Measurements from ENCODE around the gene ZBTB20.
A peak's percentile ranks its signal among the peaks of the same experiment; 100 is the strongest.

ZBTB20 gene

DNA sequence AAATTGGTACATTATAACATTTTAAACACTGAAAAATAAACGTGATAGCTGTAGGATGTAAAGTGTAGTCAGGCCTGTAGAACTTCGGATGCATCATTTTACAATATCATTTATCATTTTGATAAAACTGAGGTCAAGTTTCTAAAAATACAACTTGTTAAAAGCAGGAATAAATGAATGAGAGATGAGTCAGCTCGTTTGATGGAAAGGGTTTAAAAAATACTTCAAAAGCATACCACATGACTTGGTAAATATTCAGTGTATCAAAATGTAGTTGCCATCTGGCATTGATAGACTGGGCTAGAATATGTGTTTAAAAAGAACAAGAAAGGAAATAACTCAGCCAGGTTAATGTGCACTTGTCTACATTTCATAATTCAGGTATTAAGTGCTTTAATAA, 496.3 kb downstream of the ZBTB20 start:
- Histone ChIP-seq H2BK120ac (ENCODE audit: low read depth, low read length) (no peak overlapping the region), H2BK5ac (ENCODE audit: low read length) (no peak overlapping the region), H3K56ac (ENCODE audit: low read length) (no peak overlapping the region), H4K5ac (ENCODE audit: low read length) (no peak overlapping the region), H3K18ac (ENCODE audit: low read length) (no peak overlapping the region), H3K23ac (ENCODE audit: low read length) (no peak overlapping the region), H3K36me3 (ENCODE audit: control insufficient read depth, insufficient read depth, low read length) (no peaks in the 10 kb centered on the region), H3K4me2 (ENCODE audit: low read length) (no peak overlapping the region), H3K27me3 (ENCODE audit: insufficient read depth, low read length, poor library complexity) (no peaks in the 10 kb centered on the region), H3K9ac (ENCODE audit: low read length) (no peak overlapping the region), H2AK5ac (ENCODE audit: low read length) (no peak overlapping the region), H3K4me3 (ENCODE audit: low read length) (no peak overlapping the region), H3K79me2 (ENCODE audit: control insufficient read depth, insufficient read depth, low read length) (no peaks in the 10 kb centered on the region), H2BK15ac (replicated peaks; ENCODE audit: low read depth) (no peak overlapping the region), H4K8ac (ENCODE audit: low read depth, low read length) (no peak overlapping the region), H3K79me1 (ENCODE audit: low read length) (no peaks in the 10 kb centered on the region), H3K4ac (ENCODE audit: low read depth, low read length) (no peak overlapping the region), H3K27ac (ENCODE audit: low read depth, low read length) (no peak overlapping the region), H3K4me1 (ENCODE audit: control insufficient read depth, low read depth, low read length) (no peaks in the 10 kb centered on the region)
- no CpG with 5 or more reads among the region's 3 CpGs for WGBS (ENCODE audit: extremely low coverage, insufficient coverage, low lambda C conversion rate)
- DNase-seq: no peak

- peak; percentile 44 for DNase-seq
- Histone ChIP-seq H3K27me3 (ENCODE audit: insufficient read depth, low read length, poor library complexity) (no peaks in the 10 kb centered on the region), H3K79me2 (ENCODE audit: control insufficient read depth, insufficient read depth, low read length) (no peaks in the 10 kb centered on the region), H3K79me1 (ENCODE audit: low read length) (no peaks in the 10 kb centered on the region), H2BK15ac (replicated peaks; ENCODE audit: low read depth) (no peak overlapping the region), H3K27ac (ENCODE audit: low read depth, low read length) (no peak overlapping the region), H3K23ac (ENCODE audit: low read length) (no peak overlapping the region), H2BK120ac (ENCODE audit: low read depth, low read length) (no peak overlapping the region), H3K18ac (ENCODE audit: low read length) (no peak overlapping the region), H3K4me3 (ENCODE audit: low read length) (no peak overlapping the region), H3K4me2 (ENCODE audit: low read length) (no peak overlapping the region), H3K9ac (ENCODE audit: low read length) (no peak overlapping the region), H3K4me1 (ENCODE audit: control insufficient read depth, low read depth, low read length) (no peaks in the 10 kb centered on the region), H3K36me3 (ENCODE audit: control insufficient read depth, insufficient read depth, low read length) (no peaks in the 10 kb centered on the region), H2AK5ac (ENCODE audit: low read length) (no peak overlapping the region), H3K4ac (ENCODE audit: low read depth, low read length) (no peak overlapping the region), H4K5ac (ENCODE audit: low read length) (no peak overlapping the region), H3K56ac (ENCODE audit: low read length) (no peak overlapping the region), H4K8ac (ENCODE audit: low read depth, low read length) (no peak overlapping the region), H2BK5ac (ENCODE audit: low read length) (no peak overlapping the region)
Measured at GRCh38 chr3:114649331-114649730, 497.8 kb downstream of the ZBTB20 start.

- Histone ChIP-seq H2BK5ac (ENCODE audit: low read length) (no peak overlapping the region), H3K79me2 (ENCODE audit: control insufficient read depth, insufficient read depth, low read length) (no peaks in the 10 kb centered on the region), H2BK15ac (replicated peaks; ENCODE audit: low read depth) (no peak overlapping the region), H3K4ac (ENCODE audit: low read depth, low read length) (no peak overlapping the region), H2AK5ac (ENCODE audit: low read length) (no peak overlapping the region), H4K5ac (ENCODE audit: low read length) (no peak overlapping the region), H3K4me1 (ENCODE audit: control insufficient read depth, low read depth, low read length) (no peaks in the 10 kb centered on the region), H3K18ac (ENCODE audit: low read length) (no peak overlapping the region), H3K56ac (ENCODE audit: low read length) (no peak overlapping the region), H4K8ac (ENCODE audit: low read depth, low read length) (no peak overlapping the region), H3K23ac (ENCODE audit: low read length) (no peak overlapping the region), H3K9ac (ENCODE audit: low read length) (no peak overlapping the region), H3K79me1 (ENCODE audit: low read length) (no peaks in the 10 kb centered on the region), H3K4me2 (ENCODE audit: low read length) (no peak overlapping the region), H3K27ac (ENCODE audit: low read depth, low read length) (no peak overlapping the region), H3K27me3 (ENCODE audit: insufficient read depth, low read length, poor library complexity) (no peaks in the 10 kb centered on the region), H3K4me3 (ENCODE audit: low read length) (no peak overlapping the region), H3K36me3 (ENCODE audit: control insufficient read depth, insufficient read depth, low read length) (no peaks in the 10 kb centered on the region), H2BK120ac (ENCODE audit: low read depth, low read length) (no peak overlapping the region)
- no peak for DNase-seq
- no CpG with 5 or more reads among the region's 2 CpGs for WGBS (ENCODE audit: extremely low coverage, insufficient coverage, low lambda C conversion rate)
Measured at GRCh38 chr3:114646526-114646925, 500.6 kb downstream of the ZBTB20 start.

GRCh38 chr3:114645392-114645791, 501.7 kb downstream of the ZBTB20 start:
- Histone ChIP-seq H3K4me2 (ENCODE audit: low read length) (no peak overlapping the region), H3K4me3 (ENCODE audit: low read length) (no peak overlapping the region), H3K27ac (ENCODE audit: low read depth, low read length) (no peak overlapping the region), H3K27me3 (ENCODE audit: insufficient read depth, low read length, poor library complexity) (no peaks in the 10 kb centered on the region), H3K36me3 (ENCODE audit: control insufficient read depth, insufficient read depth, low read length) (no peaks in the 10 kb centered on the region), H3K79me2 (ENCODE audit: control insufficient read depth, insufficient read depth, low read length) (no peaks in the 10 kb centered on the region), H4K8ac (ENCODE audit: low read depth, low read length) (no peak overlapping the region), H3K18ac (ENCODE audit: low read length) (no peak overlapping the region), H3K23ac (ENCODE audit: low read length) (no peak overlapping the region), H2BK120ac (ENCODE audit: low read depth, low read length) (no peak overlapping the region), H3K56ac (ENCODE audit: low read length) (no peak overlapping the region), H3K4ac (ENCODE audit: low read depth, low read length) (no peak overlapping the region), H3K9ac (ENCODE audit: low read length) (no peak overlapping the region), H2BK5ac (ENCODE audit: low read length) (no peak overlapping the region), H2BK15ac (replicated peaks; ENCODE audit: low read depth) (no peak overlapping the region), H2AK5ac (ENCODE audit: low read length) (no peak overlapping the region), H3K4me1 (ENCODE audit: control insufficient read depth, low read depth, low read length) (no peaks in the 10 kb centered on the region), H4K5ac (ENCODE audit: low read length) (no peak overlapping the region), H3K79me1 (ENCODE audit: low read length) (no peaks in the 10 kb centered on the region)
- no peak for DNase-seq
- WGBS (ENCODE audit: extremely low coverage, insufficient coverage, low lambda C conversion rate): no CpG with 5 or more reads among the region's 1 CpG

- Histone ChIP-seq H2BK15ac (replicated peaks; ENCODE audit: low read depth) (no peak overlapping the region), H3K79me1 (ENCODE audit: low read length) (no peaks in the 10 kb centered on the region), H3K79me2 (ENCODE audit: control insufficient read depth, insufficient read depth, low read length) (no peaks in the 10 kb centered on the region), H3K4me2 (ENCODE audit: low read length) (no peak overlapping the region), H2BK5ac (ENCODE audit: low read length) (no peak overlapping the region), H4K8ac (ENCODE audit: low read depth, low read length) (no peak overlapping the region), H3K27ac (ENCODE audit: low read depth, low read length) (no peak overlapping the region), H3K23ac (ENCODE audit: low read length) (no peak overlapping the region), H3K4ac (ENCODE audit: low read depth, low read length) (no peak overlapping the region), H3K18ac (ENCODE audit: low read length) (no peak overlapping the region), H3K4me3 (ENCODE audit: low read length) (no peak overlapping the region), H2AK5ac (ENCODE audit: low read length) (no peak overlapping the region), H4K5ac (ENCODE audit: low read length) (no peak overlapping the region), H3K56ac (ENCODE audit: low read length) (no peak overlapping the region), H3K9ac (ENCODE audit: low read length) (no peak overlapping the region), H2BK120ac (ENCODE audit: low read depth, low read length) (no peak overlapping the region), H3K27me3 (ENCODE audit: insufficient read depth, low read length, poor library complexity) (no peaks in the 10 kb centered on the region), H3K4me1 (ENCODE audit: control insufficient read depth, low read depth, low read length) (peaks cover 3% of the 10 kb centered on the region), H3K36me3 (ENCODE audit: control insufficient read depth, insufficient read depth, low read length) (no peaks in the 10 kb centered on the region)
- WGBS (ENCODE audit: extremely low coverage, insufficient coverage, low lambda C conversion rate): no CpG with 5 or more reads among the region's 3 CpGs
- DNase-seq: no peak
Measured at GRCh38 chr3:114644367-114644766, 502.7 kb downstream of the ZBTB20 start.

DNA sequence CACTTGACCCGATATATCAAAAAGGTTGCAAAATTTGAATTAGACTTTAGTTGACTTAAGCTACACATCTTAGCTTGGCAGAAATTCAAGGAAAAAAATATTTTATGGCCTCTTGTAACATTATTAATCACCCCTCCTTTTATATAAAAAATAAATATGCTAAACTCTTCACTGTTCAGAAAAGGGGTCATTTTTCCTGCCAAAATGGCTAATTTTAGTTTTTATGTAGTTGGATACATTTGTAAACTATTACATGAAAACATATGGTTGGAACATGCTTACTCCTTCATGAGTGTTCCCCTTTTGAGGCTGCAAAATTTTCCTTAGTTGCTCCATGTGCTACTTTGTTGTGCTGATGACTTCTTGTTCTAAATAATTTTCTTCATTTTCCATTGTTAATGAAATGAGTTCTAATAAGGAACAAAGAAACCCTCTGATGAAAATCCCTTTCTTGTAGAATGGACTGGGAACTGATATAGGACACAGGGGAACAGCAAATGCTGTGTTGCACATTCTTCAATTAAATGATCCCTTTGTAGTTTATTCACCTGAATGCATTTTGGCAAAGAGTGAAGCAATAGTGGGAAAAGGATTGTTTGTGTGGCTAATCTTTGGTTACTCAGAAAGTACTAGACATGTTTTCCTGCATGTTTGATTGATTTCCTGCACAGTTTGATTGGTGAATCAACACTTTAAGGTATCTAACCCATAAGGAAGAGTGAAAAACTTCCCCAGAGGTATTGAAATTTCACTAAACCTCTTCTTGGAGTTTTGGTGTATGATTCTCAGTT, 503.9 kb downstream of the ZBTB20 start:
- Histone ChIP-seq H4K8ac (ENCODE audit: low read depth, low read length) (no peak overlapping the region), H3K18ac (ENCODE audit: low read length) (no peak overlapping the region), H3K4me1 (ENCODE audit: control insufficient read depth, low read depth, low read length) (peaks cover 3% of the 10 kb centered on the region), H2AK5ac (ENCODE audit: low read length) (no peak overlapping the region), H3K4me3 (ENCODE audit: low read length) (no peak overlapping the region), H3K79me2 (ENCODE audit: control insufficient read depth, insufficient read depth, low read length) (no peaks in the 10 kb centered on the region), H2BK120ac (ENCODE audit: low read depth, low read length) (no peak overlapping the region), H3K4ac (ENCODE audit: low read depth, low read length) (no peak overlapping the region), H2BK5ac (ENCODE audit: low read length) (no peak overlapping the region), H4K5ac (ENCODE audit: low read length) (no peak overlapping the region), H3K56ac (ENCODE audit: low read length) (no peak overlapping the region), H3K79me1 (ENCODE audit: low read length) (no peaks in the 10 kb centered on the region), H3K4me2 (ENCODE audit: low read length) (no peak overlapping the region), H3K27me3 (ENCODE audit: insufficient read depth, low read length, poor library complexity) (no peaks in the 10 kb centered on the region), H3K36me3 (ENCODE audit: control insufficient read depth, insufficient read depth, low read length) (no peaks in the 10 kb centered on the region), H3K9ac (ENCODE audit: low read length) (no peak overlapping the region), H3K23ac (ENCODE audit: low read length) (no peak overlapping the region), H3K27ac (ENCODE audit: low read depth, low read length) (no peak overlapping the region), H2BK15ac (replicated peaks; ENCODE audit: low read depth) (no peak overlapping the region)
- no peak for DNase-seq
- WGBS (ENCODE audit: extremely low coverage, insufficient coverage, low lambda C conversion rate): no CpG with 5 or more reads among the region's 1 CpG
